HUES64 (cell line): ENCODE results near the gene MEX3C.

Experiments
- H3K27ac ChIP-seq: 2 replicates; pipeline ENCODE4 v1.7.0; 2013; ENCODE audit warnings: low read depth, low read length, inconsistent platforms
- H3K27me3 ChIP-seq: 2 replicates; pipeline ENCODE4 v1.6.1; 2013; ENCODE audit warnings: mild to moderate bottlenecking, low read length; ENCODE audit not compliant: insufficient read depth
- H3K36me3 ChIP-seq: 2 replicates; pipeline ENCODE4 v1.6.1; 2013; ENCODE audit warnings: mild to moderate bottlenecking, low read length; ENCODE audit not compliant: insufficient read depth
- H3K4me1 ChIP-seq: 2 replicates; pipeline ENCODE4 v1.6.1; 2013; ENCODE audit warnings: mild to moderate bottlenecking, low read length, moderate library complexity; ENCODE audit not compliant: insufficient read depth
- H3K4me3 ChIP-seq: 2 replicates; pipeline ENCODE4 v1.5.1; 2013; ENCODE audit warnings: mild to moderate bottlenecking, low read length, moderate library complexity
- H3K9ac ChIP-seq: 2 replicates; pipeline ENCODE4 v1.6.1; 2013; ENCODE audit warnings: mild to moderate bottlenecking, low read depth, low read length
- H3K9me3 ChIP-seq: 2 replicates; pipeline ENCODE4 v1.6.1; 2013; ENCODE audit warnings: low read depth, low read length; ENCODE audit not compliant: insufficient read depth
- WGBS: fragments of 150-250, 120-280 bp; methylation state at CpG from one replicate; pipeline ENCODE4 v1.1.7; 2013; ENCODE audit warnings: missing lambda C conversion rate; 5-methylcytosine and 5-hydroxymethylcytosine counted together

The MEX3C gene

GRCh38 chr18:51190000-51190399, 7.5 kb downstream of the MEX3C start:
- Histone ChIP-seq H3K27me3 (no peaks in the 10 kb centered on the region), H3K36me3 (peaks cover 57% of the 10 kb centered on the region), H3K9me3 (no peaks in the 10 kb centered on the region), H3K9ac (no peak overlapping the region), H3K27ac (no peak overlapping the region), H3K4me3 (no peak overlapping the region), H3K4me1 (peaks cover 84% of the 10 kb centered on the region)

GRCh38 chr18:51188024-51188701, 9.3 kb downstream of the MEX3C start:
- H3K9ac ChIP-seq = no peak overlapping the region
- no peak overlapping the region for H3K4me3 ChIP-seq
- no peaks in the 10 kb centered on the region for H3K27me3 ChIP-seq
- H3K9me3 ChIP-seq = no peaks in the 10 kb centered on the region
- WGBS = 90% methylated on average over 5 of the region's 6 CpGs
- H3K27ac ChIP-seq = no peak overlapping the region
- peaks cover 69% of the 10 kb centered on the region for H3K4me1 ChIP-seq
- peaks cover 68% of the 10 kb centered on the region for H3K36me3 ChIP-seq

GRCh38 chr18:51185075-51185474, 12.4 kb downstream of the MEX3C start:
- WGBS = 85% methylated on average over 1 of the region's 1 CpG
- Histone ChIP-seq H3K4me3 (no peak overlapping the region), H3K9me3 (no peaks in the 10 kb centered on the region), H3K4me1 (peaks cover 46% of the 10 kb centered on the region), H3K27ac (no peak overlapping the region), H3K36me3 (peaks cover 52% of the 10 kb centered on the region), H3K9ac (no peak overlapping the region), H3K27me3 (no peaks in the 10 kb centered on the region)

- H3K4me1 ChIP-seq = peaks cover 37% of the 10 kb centered on the region
- no peaks in the 10 kb centered on the region for H3K27me3 ChIP-seq
- no peak overlapping the region for H3K9ac ChIP-seq
- H3K36me3 ChIP-seq = peaks cover 43% of the 10 kb centered on the region
- H3K9me3 ChIP-seq = no peaks in the 10 kb centered on the region
- H3K4me3 ChIP-seq = no peak overlapping the region
- WGBS = 95% methylated on average over 1 of the region's 1 CpG
- no peak overlapping the region for H3K27ac ChIP-seq
These were observed 13.4 kb downstream of the MEX3C start for GRCh38 chr18:51184091-51184457.

DNA sequence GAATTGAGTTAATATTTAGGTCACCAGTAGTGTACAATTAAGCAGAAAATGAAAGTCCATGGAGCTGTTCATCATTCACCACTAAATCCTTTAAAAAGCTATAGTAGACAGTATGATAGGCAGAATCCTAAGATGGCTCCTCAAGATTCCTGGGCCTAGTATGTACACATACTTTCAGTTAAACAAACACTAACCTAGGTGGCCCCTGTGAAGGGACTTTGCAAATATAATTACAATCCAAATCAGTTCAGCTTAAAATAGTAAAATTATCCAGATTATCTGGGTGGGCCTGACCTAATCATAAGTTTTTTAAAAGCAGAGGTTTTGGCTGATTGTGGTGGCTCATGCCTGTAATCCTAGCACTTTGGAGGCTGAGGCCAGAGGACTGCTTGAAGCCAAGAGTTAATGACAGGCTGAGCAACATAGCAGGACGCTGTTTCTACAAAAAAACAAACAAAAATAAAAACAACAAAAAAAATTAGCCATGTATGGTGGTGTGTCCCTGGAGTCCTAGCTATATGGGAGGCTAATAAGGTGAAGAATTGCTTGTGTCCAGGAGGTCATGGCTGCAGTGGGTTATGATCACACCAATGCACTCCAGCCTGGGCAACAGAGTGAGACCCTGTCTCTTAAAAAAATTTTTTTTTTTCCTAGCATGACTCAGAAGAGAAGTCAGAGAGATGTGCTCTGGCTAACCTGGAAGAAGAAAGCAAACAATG, 13.9 kb downstream of the MEX3C start:
- no CpG with 5 or more reads among the region's 1 CpG for WGBS
- H3K9me3 ChIP-seq = no peaks in the 10 kb centered on the region
- H3K27me3 ChIP-seq = no peaks in the 10 kb centered on the region
- H3K27ac ChIP-seq = no peak overlapping the region
- H3K36me3 ChIP-seq = peaks cover 37% of the 10 kb centered on the region
- no peak overlapping the region for H3K4me3 ChIP-seq
- H3K4me1 ChIP-seq = peaks cover 31% of the 10 kb centered on the region
- no peak overlapping the region for H3K9ac ChIP-seq

DNA sequence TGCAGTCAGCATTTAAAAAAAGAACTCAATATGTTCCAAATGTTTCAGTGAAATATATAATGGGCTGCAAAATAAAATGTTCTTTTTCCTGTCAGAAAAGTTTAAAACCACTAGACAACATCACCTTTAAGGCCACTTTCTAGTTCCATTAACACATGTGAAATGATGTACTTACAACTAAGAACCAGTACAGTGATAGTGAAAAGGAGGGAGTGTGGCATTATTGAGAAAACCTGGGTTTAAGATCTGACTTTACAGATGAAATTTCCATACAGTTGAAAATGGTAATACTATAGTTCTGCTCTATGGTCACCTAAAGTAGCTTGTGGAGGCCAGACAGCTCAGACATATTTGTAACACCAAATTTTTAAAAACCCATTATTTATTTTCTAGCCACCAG, 14.7 kb downstream of the MEX3C start:
- no peaks in the 10 kb centered on the region for H3K27me3 ChIP-seq
- peaks cover 26% of the 10 kb centered on the region for H3K4me1 ChIP-seq
- no peak overlapping the region for H3K9ac ChIP-seq
- no peaks in the 10 kb centered on the region for H3K9me3 ChIP-seq
- no peak overlapping the region for H3K4me3 ChIP-seq
- H3K27ac ChIP-seq = no peak overlapping the region
- peaks cover 37% of the 10 kb centered on the region for H3K36me3 ChIP-seq

DNA sequence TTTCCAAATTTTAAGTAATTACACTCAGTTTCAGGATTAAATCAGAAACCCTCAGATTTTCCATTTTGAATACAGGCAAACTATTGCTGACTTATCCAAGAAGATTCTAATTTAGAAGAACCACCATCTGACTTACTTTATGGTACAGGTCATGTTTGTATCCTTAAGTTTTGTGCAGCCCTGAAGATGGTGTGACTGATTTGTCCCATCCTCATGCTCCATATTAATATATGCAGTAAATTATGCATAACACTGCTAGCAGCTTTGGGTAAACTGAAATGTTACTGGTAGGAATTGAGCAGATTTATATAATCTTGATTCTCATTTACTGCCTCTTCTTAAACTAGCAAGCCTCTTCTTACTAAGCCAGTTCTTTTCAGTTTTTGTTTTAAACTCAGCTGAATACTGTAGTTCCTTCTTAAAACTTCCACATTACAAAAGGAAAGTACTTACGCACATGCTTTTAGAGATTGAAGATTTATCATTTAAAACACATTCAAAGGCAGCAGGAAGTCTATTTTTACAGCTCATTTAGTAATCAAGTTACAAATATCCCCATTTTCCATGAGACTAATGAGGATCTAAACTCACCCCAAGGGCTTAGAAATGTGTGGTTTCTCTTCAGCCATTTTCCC, 25.7 kb downstream of the MEX3C start:
- Histone ChIP-seq H3K9ac (no peak overlapping the region), H3K4me3 (no peak overlapping the region), H3K9me3 (no peaks in the 10 kb centered on the region), H3K36me3 (peaks cover 33% of the 10 kb centered on the region), H3K27me3 (no peaks in the 10 kb centered on the region), H3K27ac (no peak overlapping the region), H3K4me1 (peaks cover 26% of the 10 kb centered on the region)
- 88% methylated on average over 1 of the region's 1 CpG for WGBS

DNA sequence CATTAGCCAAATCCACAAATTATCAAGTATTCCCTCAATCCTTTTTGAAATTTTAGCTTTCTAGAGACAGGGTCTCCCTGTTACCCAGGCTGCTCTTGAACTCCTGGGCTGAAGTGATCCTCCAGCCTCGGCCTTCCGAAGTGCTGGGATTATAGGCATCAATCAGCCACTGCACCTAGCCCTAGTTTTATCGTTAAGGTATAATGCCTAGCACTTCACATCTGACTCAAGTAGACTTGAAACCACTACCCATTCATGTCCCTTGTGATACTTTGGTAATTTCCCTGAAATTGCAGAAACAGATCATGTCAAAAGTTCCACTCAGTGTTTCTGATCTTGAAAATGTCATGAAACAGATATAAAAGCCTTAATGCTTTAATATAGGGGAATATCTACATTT, 26.3 kb downstream of the MEX3C start:
- no peaks in the 10 kb centered on the region for H3K9me3 ChIP-seq
- peaks cover 26% of the 10 kb centered on the region for H3K4me1 ChIP-seq
- H3K27me3 ChIP-seq = no peaks in the 10 kb centered on the region
- 96% methylated on average over 3 of the region's 3 CpGs for WGBS
- H3K27ac ChIP-seq = no peak overlapping the region
- no peak overlapping the region for H3K9ac ChIP-seq
- H3K4me3 ChIP-seq = no peak overlapping the region
- H3K36me3 ChIP-seq = peaks cover 28% of the 10 kb centered on the region

- no peaks in the 10 kb centered on the region for H3K9me3 ChIP-seq
- no peak overlapping the region for H3K4me3 ChIP-seq
- peaks cover 22% of the 10 kb centered on the region for H3K36me3 ChIP-seq
- no peak overlapping the region for H3K27ac ChIP-seq
- peaks cover 26% of the 10 kb centered on the region for H3K4me1 ChIP-seq
- WGBS = 97% methylated on average over 3 of the region's 3 CpGs
- H3K27me3 ChIP-seq = no peaks in the 10 kb centered on the region
- no peak overlapping the region for H3K9ac ChIP-seq
These were observed 26.8 kb downstream of the MEX3C start for GRCh38 chr18:51170664-51171063.

- Histone ChIP-seq H3K9ac (no peak overlapping the region), H3K4me3 (no peak overlapping the region), H3K4me1 (peaks cover 31% of the 10 kb centered on the region)
These were observed 27.8 kb downstream of the MEX3C start for GRCh38 chr18:51169731-51170130.

DNA sequence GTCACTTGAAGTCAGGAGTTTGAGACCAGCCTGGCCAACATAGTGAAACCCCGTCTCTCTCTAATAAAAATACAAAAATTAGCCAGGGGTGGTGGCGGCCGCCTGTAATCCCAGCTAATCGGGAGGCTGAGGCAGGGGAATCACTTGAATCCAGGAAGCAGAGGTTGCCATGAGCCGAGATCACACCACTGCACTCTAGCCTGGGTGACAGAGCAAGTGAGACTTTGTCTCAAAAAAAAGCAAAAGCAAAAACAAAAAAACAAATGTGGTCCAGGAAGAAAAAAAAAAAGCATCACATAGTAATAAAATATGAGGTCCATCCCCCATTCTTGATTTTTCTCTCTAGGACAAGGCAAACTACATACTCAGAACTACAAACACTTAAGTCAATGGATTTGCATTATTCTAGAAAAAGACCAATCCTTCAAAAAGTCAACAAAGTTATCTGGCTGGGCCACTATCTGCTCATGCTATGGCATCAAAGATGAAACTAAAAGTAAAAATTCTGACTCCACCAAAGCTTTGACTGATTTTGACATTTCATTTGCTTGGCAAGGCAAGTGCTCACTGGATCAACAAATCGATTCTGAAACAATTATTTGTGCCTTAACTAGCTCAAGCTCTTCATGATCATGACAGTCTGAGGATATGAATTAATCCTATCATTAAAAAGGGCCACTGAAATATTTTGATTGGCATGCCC, 28.4 kb downstream of the MEX3C start:
- Histone ChIP-seq H3K27me3 (no peaks in the 10 kb centered on the region), H3K4me1 (peaks cover 38% of the 10 kb centered on the region), H3K36me3 (peaks cover 7% of the 10 kb centered on the region), H3K9me3 (no peaks in the 10 kb centered on the region), H3K4me3 (no peak overlapping the region), H3K9ac (no peak overlapping the region), H3K27ac (peak overlapping the region; percentile 85; the same call in 1 of the 2 replicates)
- 90% methylated on average over 6 of the region's 6 CpGs for WGBS

More at GRCh38 chr18:51169731-51170130, 27.8 kb downstream of the MEX3C start:
- no peak overlapping the region for H3K27ac ChIP-seq
- peaks cover 13% of the 10 kb centered on the region for H3K36me3 ChIP-seq
- H3K27me3 ChIP-seq = no peaks in the 10 kb centered on the region
- H3K9me3 ChIP-seq = no peaks in the 10 kb centered on the region
